ENCODE measurements around the gene DGCR8.

- TF ChIP-seq FOXP2 (optimal IDR thresholded peaks at IDR 0.05; ENCODE audit: control extremely low read depth, extremely low read length, insufficient read depth) (no peak), EZH2 (IDR thresholded peaks at IDR 0.05) (no peak), POLR2AphosphoS5 (IDR thresholded peaks at IDR 0.05; ENCODE audit: borderline replicate concordance, low read depth, low read length) (no peak)
These were observed 27.4 kb downstream of the DGCR8 start for GRCh38 chr22:20107471-20107901.
